ENCODE results near the gene ZNF524. TPM values are rescaled to one million over a fixed set of nuclear protein-coding genes. Genes with fewer than 3 reads are reported as not detected.

The ZNF524 gene
- total and polyA plus RNA-seq, 9 of the 15 experiments (the other 6 are each of a cell fraction or from before 2014, with no cell fraction given): 0.08 to 15.6 (median 2.9) TPM

DNA sequence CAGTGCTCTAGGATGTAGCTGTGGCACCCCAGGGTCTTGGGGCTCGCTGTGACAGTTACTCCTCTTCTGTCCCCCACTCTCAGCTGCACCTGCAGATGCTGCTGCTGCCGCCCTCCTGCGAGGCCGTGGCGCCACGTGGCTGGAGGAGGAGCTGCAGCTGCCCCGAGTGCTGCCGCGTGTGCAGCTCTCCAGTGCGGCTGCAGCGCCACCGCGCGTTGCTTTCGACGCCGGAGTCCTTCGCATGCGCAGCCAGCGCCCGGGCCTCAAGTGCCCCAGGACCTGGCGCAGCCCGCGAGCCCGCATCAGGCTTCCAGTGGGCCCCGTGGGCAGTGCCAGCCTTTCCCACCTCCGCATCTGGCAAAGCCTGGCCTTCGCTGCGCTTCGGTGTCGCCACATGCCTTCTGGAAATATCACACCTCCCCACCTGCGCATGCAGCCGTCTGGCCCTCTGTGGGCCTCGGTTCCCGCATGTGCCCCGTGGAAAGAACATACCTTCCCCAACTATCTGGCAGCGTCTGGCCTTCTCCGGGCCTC is 40.0 kb downstream of the ZNF524 start (continued):
- TF ChIP-seq RB1 (IDR thresholded peaks at IDR 0.05; ENCODE audit: low read depth) (peak; percentile 74), ZNF140 (CRISPR knock-in tag; IDR thresholded peaks at IDR 0.05) (no peak), CBFA2T2 (conservative IDR thresholded peaks at IDR 0.05) (peak; percentile 32; the same call in 1 of the 2 replicates), CTBP1 (IDR thresholded peaks at IDR 0.05; ENCODE audit: borderline replicate concordance) (peak; percentile 47; the same call in 1 of the 2 replicates), TAF9B (IDR thresholded peaks at IDR 0.05; ENCODE audit: partially characterized antibody) (no peak), ZKSCAN8 (CRISPR knock-in tag; IDR thresholded peaks at IDR 0.05) (no peak), LARP7 (IDR thresholded peaks at IDR 0.05) (no peak), BRD9 (IDR thresholded peaks at IDR 0.05; ENCODE audit: low read depth, partially characterized antibody) (no peak), MAFF (IDR thresholded peaks at IDR 0.05; ENCODE audit: low read length) (no peak), ZNF668 (CRISPR knock-in tag; IDR thresholded peaks at IDR 0.05) (no peak), ZNF445 (CRISPR knock-in tag; IDR thresholded peaks at IDR 0.05; ENCODE audit: low read depth) (no peak), MAZ (CRISPR knock-in tag; conservative IDR thresholded peaks at IDR 0.05 in 1 of 2, IDR thresholded peaks at IDR 0.05 in 1 of 2) (peak; percentile 62 to 76), MTA3 (IDR thresholded peaks at IDR 0.05; ENCODE audit: borderline replicate concordance) (peak; percentile 82; the same call in 1 of the 2 replicates), ZNF408 (CRISPR knock-in tag; IDR thresholded peaks at IDR 0.05; ENCODE audit: low read depth) (no peak), GATAD2A (IDR thresholded peaks at IDR 0.05) (peak; percentile 10; the same call in 1 of the 2 replicates), FOXA3 (CRISPR knock-in tag; conservative IDR thresholded peaks at IDR 0.05 in 1 of 2, IDR thresholded peaks at IDR 0.05 in 1 of 2) (peak in 1 of 2 experiments; percentile 94; a peak in 2 of 4 replicates), ZNF174 (CRISPR knock-in tag; IDR thresholded peaks at IDR 0.05) (no peak)
- TF ChIP-seq, protein P1, sequence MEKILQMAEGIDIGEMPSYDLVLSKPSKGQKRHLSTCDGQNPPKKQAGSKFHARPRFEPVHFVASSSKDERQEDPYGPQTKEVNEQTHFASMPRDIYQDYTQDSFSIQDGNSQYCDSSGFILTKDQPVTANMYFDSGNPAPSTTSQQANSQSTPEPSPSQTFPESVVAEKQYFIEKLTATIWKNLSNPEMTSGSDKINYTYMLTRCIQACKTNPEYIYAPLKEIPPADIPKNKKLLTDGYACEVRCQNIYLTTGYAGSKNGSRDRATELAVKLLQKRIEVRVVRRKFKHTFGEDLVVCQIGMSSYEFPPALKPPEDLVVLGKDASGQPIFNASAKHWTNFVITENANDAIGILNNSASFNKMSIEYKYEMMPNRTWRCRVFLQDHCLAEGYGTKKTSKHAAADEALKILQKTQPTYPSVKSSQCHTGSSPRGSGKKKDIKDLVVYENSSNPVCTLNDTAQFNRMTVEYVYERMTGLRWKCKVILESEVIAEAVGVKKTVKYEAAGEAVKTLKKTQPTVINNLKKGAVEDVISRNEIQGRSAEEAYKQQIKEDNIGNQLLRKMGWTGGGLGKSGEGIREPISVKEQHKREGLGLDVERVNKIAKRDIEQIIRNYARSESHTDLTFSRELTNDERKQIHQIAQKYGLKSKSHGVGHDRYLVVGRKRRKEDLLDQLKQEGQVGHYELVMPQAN (IDR thresholded peaks at IDR 0.05; ENCODE audit: borderline replicate concordance): no peak
- TF ChIP-seq, protein P2, sequence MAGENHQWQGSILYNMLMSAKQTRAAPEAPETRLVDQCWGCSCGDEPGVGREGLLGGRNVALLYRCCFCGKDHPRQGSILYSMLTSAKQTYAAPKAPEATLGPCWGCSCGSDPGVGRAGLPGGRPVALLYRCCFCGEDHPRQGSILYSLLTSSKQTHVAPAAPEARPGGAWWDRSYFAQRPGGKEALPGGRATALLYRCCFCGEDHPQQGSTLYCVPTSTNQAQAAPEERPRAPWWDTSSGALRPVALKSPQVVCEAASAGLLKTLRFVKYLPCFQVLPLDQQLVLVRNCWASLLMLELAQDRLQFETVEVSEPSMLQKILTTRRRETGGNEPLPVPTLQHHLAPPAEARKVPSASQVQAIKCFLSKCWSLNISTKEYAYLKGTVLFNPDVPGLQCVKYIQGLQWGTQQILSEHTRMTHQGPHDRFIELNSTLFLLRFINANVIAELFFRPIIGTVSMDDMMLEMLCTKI (IDR thresholded peaks at IDR 0.05; ENCODE audit: partially characterized antibody): no peak
- TF ChIP-seq, protein P3, sequence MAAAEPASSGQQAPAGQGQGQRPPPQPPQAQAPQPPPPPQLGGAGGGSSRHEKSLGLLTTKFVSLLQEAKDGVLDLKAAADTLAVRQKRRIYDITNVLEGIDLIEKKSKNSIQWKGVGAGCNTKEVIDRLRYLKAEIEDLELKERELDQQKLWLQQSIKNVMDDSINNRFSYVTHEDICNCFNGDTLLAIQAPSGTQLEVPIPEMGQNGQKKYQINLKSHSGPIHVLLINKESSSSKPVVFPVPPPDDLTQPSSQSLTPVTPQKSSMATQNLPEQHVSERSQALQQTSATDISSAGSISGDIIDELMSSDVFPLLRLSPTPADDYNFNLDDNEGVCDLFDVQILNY (CRISPR knock-in tag; IDR thresholded peaks at IDR 0.05): peak; percentile 99
- TF ChIP-seq, protein P4, sequence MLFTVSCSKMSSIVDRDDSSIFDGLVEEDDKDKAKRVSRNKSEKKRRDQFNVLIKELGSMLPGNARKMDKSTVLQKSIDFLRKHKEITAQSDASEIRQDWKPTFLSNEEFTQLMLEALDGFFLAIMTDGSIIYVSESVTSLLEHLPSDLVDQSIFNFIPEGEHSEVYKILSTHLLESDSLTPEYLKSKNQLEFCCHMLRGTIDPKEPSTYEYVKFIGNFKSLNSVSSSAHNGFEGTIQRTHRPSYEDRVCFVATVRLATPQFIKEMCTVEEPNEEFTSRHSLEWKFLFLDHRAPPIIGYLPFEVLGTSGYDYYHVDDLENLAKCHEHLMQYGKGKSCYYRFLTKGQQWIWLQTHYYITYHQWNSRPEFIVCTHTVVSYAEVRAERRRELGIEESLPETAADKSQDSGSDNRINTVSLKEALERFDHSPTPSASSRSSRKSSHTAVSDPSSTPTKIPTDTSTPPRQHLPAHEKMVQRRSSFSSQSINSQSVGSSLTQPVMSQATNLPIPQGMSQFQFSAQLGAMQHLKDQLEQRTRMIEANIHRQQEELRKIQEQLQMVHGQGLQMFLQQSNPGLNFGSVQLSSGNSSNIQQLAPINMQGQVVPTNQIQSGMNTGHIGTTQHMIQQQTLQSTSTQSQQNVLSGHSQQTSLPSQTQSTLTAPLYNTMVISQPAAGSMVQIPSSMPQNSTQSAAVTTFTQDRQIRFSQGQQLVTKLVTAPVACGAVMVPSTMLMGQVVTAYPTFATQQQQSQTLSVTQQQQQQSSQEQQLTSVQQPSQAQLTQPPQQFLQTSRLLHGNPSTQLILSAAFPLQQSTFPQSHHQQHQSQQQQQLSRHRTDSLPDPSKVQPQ (CRISPR knock-in tag; IDR thresholded peaks at IDR 0.05; ENCODE audit: borderline replicate concordance): 0 out of 2 replicates have a peak, but pooled peaks have one; percentile 25
